AG09309 (cell line): ENCODE measurements around the gene SPSB2.
"Not testable (repeated sequence)": the region's sequence is repeated elsewhere in the genome, so short reads cannot be mapped to it uniquely, and the experiment has no call there.

Experiments used
- DNase-seq: peaks from one replicate; pipeline ENCODE4 v3.0.0-alpha.2; 2010; ENCODE audit warnings: low read depth
- H3K4me3 ChIP-seq: 2 replicates; pipeline ENCODE4 v1.5.1; 2011; ENCODE audit warnings: mild to moderate bottlenecking, low read depth, low read length, moderate library complexity; ENCODE audit not compliant: control insufficient read depth
- CTCF ChIP-seq: IDR thresholded peaks from 2 replicates; pipeline ENCODE4 v1.5.1; 2011; ENCODE audit warnings: mild to moderate bottlenecking, low read depth, low read length, inconsistent platforms; ENCODE audit not compliant: insufficient read depth, control insufficient read depth; ENCODE audit errors: missing control alignments

Gene SPSB2

DNA sequence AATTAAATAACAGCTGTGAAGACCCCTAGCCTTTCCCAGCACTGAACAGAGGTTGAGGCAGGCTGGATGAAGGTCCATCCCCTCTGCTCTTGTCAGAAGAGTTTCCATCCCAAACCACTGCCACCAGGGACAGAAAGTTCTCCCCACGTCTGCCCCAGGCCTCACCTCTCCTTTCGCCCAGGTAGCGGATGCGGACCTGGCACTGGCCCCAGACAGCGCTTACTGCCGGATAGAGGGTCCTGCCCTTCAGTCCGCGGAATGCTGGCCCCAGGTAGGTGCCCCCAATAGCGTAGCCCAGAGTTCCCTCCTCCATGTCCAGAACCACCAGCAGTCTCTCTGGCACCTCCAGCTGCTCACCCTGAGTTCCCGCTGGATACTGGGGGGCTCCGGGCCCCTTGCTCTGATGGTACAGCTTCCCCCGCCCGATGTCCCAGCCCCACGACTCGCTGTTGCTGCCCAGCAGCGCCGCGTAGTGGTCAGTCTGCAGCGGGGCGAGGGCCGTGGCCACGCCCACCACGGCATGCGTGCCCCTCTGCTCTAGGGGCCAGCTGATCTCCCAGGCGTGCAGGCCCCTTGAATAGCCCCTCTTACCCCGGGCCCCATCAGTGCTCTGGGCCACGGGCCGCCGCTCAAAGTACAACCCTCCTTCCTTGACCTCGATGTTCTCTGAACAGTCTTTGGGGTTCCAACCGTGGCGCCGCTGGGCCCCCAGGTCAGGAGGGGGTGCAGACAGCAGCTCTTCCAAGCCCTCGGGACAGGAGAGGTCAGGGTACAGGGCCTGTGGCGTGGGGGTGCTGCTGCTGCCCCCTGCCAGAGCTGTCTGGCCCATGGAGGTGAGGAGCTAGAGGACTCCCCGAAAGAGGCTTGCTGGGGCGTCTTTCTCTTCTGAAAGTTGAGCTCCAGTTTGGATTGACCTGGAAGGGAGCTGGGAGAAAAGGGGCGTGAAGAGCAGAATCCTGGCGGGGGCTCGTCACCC is 742 bp downstream of the SPSB2 start:
- TF ChIP-seq CTCF: peak; percentile 99
- DNase-seq: no peak
- peak overlapping the region; percentile 65 for H3K4me3 ChIP-seq

- no peak for TF ChIP-seq CTCF
- no peak for DNase-seq
- peak overlapping the region; percentile 65 for H3K4me3 ChIP-seq
These were observed 1.8 kb downstream of the SPSB2 start for GRCh38 chr12:6871052-6871957.

DNA sequence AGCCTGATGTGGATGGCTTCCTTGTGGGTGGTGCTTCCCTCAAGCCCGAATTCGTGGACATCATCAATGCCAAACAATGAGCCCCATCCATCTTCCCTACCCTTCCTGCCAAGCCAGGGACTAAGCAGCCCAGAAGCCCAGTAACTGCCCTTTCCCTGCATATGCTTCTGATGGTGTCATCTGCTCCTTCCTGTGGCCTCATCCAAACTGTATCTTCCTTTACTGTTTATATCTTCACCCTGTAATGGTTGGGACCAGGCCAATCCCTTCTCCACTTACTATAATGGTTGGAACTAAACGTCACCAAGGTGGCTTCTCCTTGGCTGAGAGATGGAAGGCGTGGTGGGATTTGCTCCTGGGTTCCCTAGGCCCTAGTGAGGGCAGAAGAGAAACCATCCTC is 2.8 kb downstream of the SPSB2 start:
- not testable (repeated sequence) for H3K4me3 ChIP-seq, DNase-seq

- H3K4me3 ChIP-seq: peak overlapping the region; percentile 53
- peak; percentile 88 for TF ChIP-seq CTCF
- DNase-seq: no peak
These were observed 3.8 kb downstream of the SPSB2 start for GRCh38 chr12:6869049-6870021.

DNA sequence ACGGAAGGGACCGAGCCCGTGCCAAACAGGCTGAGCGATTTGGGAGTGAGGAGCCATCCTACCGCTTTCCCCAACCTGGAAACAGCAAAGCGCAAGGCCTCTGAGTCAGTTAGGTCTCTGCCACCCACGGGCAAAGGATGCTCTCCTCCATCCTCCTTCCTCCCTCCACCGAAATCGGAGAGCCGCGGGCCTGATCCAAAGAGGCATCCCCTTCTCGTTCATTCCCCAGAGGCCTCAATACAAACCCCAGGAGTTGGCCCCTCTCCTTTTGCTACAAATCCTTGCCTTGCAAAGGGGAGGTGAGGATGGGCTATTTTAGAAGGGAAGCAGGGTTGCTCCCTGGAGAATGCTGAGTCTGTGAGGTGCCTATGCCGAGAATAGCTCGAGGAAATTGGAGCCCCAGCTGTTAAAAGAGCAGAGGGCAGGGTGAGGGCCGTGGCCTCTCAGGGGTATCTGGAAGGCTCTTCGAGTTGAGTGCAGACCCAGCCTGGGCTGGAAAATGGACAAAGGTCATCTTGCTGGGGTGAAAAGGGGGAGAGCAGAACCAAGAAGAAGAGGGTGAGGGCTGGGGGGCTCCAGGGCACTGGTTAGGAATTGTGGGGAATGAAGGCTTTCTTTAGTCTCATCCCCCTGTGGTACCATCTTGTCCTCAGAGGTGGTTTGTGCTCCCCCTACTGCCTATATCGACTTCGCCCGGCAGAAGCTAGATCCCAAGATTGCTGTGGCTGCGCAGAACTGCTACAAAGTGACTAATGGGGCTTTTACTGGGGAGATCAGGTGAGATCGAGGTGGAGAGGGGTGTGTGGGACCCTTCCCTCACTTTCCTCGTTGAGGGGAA is 4.7 kb downstream of the SPSB2 start:
- peak; percentile 30 for TF ChIP-seq CTCF
- DNase-seq: no peak
- peak overlapping the region; percentile 53 for H3K4me3 ChIP-seq
